Measurements from ENCODE around the gene MSL3B.

Gene MSL3B

GRCh38 chr2:233837694-233838229 is 30.4 kb downstream of the MSL3B start:
- H3K36me3 Mint-ChIP-seq, result peaks cover 28% of the 10 kb centered on the region
- peak overlapping the region; percentile 41 for H3K27ac Mint-ChIP-seq
- H3K4me1 Mint-ChIP-seq, result peaks cover 10% of the 10 kb centered on the region

GRCh38 chr2:233836359-233836758 is 31.8 kb downstream of the MSL3B start:
- Mint-ChIP-seq H3K27ac (no peak overlapping the region), H3K4me1 (peaks cover 10% of the 10 kb centered on the region), H3K4me3 (no peak overlapping the region), H3K36me3 (peaks cover 22% of the 10 kb centered on the region), H3K9me3 (no peaks in the 10 kb centered on the region), H3K27me3 (ENCODE audit: low read depth) (no peaks in the 10 kb centered on the region)
- TF ChIP-seq CTCF (IDR thresholded peaks at IDR 0.05; ENCODE audit: unreplicated experiment), result no peak
- DNase-seq (ENCODE audit: low spot score in 2 of 2, unreplicated experiment in 2 of 2), result no peak

More at GRCh38 chr2:233837694-233838229, 30.4 kb downstream of the MSL3B start:
- DNase-seq (ENCODE audit: low spot score in 2 of 2, unreplicated experiment in 2 of 2), result no peak
- Mint-ChIP-seq H3K9me3 (no peaks in the 10 kb centered on the region), H3K27me3 (ENCODE audit: low read depth) (no peaks in the 10 kb centered on the region), H3K4me3 (no peak overlapping the region)
- no peak for TF ChIP-seq CTCF (IDR thresholded peaks at IDR 0.05; ENCODE audit: unreplicated experiment)

- no peak for TF ChIP-seq CTCF (IDR thresholded peaks at IDR 0.05; ENCODE audit: unreplicated experiment)
- H3K9me3 Mint-ChIP-seq, result no peaks in the 10 kb centered on the region
- peaks cover 10% of the 10 kb centered on the region for H3K4me1 Mint-ChIP-seq
- H3K27ac Mint-ChIP-seq, result no peak overlapping the region
- DNase-seq (ENCODE audit: low spot score in 2 of 2, unreplicated experiment in 2 of 2), result no peak
- H3K36me3 Mint-ChIP-seq, result peaks cover 22% of the 10 kb centered on the region
- no peaks in the 10 kb centered on the region for H3K27me3 Mint-ChIP-seq (ENCODE audit: low read depth)
- no peak overlapping the region for H3K4me3 Mint-ChIP-seq
Measured at GRCh38 chr2:233835230-233836186, 32.7 kb downstream of the MSL3B start.

GRCh38 chr2:233833345-233833744 is 34.8 kb downstream of the MSL3B start:
- TF ChIP-seq CTCF (IDR thresholded peaks at IDR 0.05; ENCODE audit: unreplicated experiment), result no peak
- no peak overlapping the region for H3K4me3 Mint-ChIP-seq
- H3K36me3 Mint-ChIP-seq, result peaks cover 15% of the 10 kb centered on the region
- H3K4me1 Mint-ChIP-seq, result peaks cover 7% of the 10 kb centered on the region
- H3K27ac Mint-ChIP-seq, result no peak overlapping the region
- no peak for DNase-seq (ENCODE audit: low spot score in 2 of 2, unreplicated experiment in 2 of 2)
- H3K27me3 Mint-ChIP-seq (ENCODE audit: low read depth), result no peaks in the 10 kb centered on the region
- H3K9me3 Mint-ChIP-seq, result no peaks in the 10 kb centered on the region

GRCh38 chr2:233832869-233833311 is 35.3 kb downstream of the MSL3B start:
- no peak overlapping the region for H3K27ac Mint-ChIP-seq
- TF ChIP-seq CTCF (IDR thresholded peaks at IDR 0.05; ENCODE audit: unreplicated experiment), result no peak
- H3K36me3 Mint-ChIP-seq, result peaks cover 15% of the 10 kb centered on the region
- H3K27me3 Mint-ChIP-seq (ENCODE audit: low read depth), result no peaks in the 10 kb centered on the region
- no peaks in the 10 kb centered on the region for H3K9me3 Mint-ChIP-seq
- peaks cover 2% of the 10 kb centered on the region for H3K4me1 Mint-ChIP-seq
- no peak for DNase-seq (ENCODE audit: low spot score in 2 of 2, unreplicated experiment in 2 of 2)
- no peak overlapping the region for H3K4me3 Mint-ChIP-seq
